K562 (cell line): ENCODE results near the gene NFKB2. TPM values are rescaled to one million over a fixed set of nuclear protein-coding genes. Genes with fewer than 3 reads are reported as not detected.
A peak's percentile ranks its signal among the peaks of the same experiment; 100 is the strongest.

Source experiments
- CBX3 ChIP-seq, 2 experiments: IDR thresholded peaks; 1 replicate in 1 of 2; 2 replicates in 1 of 2; pipeline ENCODE4 v1.6.1; 2012; ENCODE audit warnings: inconsistent platforms in 2 of 2, low read length in 2 of 2, borderline replicate concordance in 1 of 2, control low read depth in 1 of 2
- EP400 ChIP-seq: fragments of 450-650 bp; IDR thresholded peaks from 2 replicates; pipeline ENCODE4 v1.6.1; 2017; ENCODE audit warnings: antibody characterized with exemption, mild to moderate bottlenecking, moderate library complexity
- ETV5 ChIP-seq: sonication (generic); formaldehyde crosslinking; IDR thresholded peaks from 2 replicates; pipeline ENCODE4 v1.4.0; 2020; ENCODE audit warnings: low read depth, mild to moderate bottlenecking, missing genetic modification reagents
- GABPA ChIP-seq: fragments of 200-800 bp; sonication (Bioruptor generic); conservative IDR thresholded peaks from 2 replicates; pipeline ENCODE4 v1.6.1; 2016; ENCODE audit warnings: low read depth, missing genetic modification characterization, missing compliant biosample characterization
- HEY1 ChIP-seq: fragments of 250-450 bp; sonication (Bioruptor Pico); IDR thresholded peaks from 2 replicates; pipeline ENCODE4 v1.5.0; 2020; ENCODE audit warnings: mild to moderate bottlenecking, moderate library complexity, borderline replicate concordance
- KDM2B ChIP-seq: fragments of 250-450 bp; sonication (Bioruptor Pico); IDR thresholded peaks from 2 replicates; pipeline ENCODE4 v1.8.0; 2021; ENCODE audit warnings: mild to moderate bottlenecking, moderate library complexity
- NFIC ChIP-seq: fragments of 450-650 bp; IDR thresholded peaks from 2 replicates; pipeline ENCODE4 v1.6.1; 2017; ENCODE audit warnings: mild to moderate bottlenecking, inconsistent platforms
- NFIX ChIP-seq: fragments of 250-450 bp; sonication (Bioruptor Pico); IDR thresholded peaks from 2 replicates; pipeline ENCODE4 v1.4.0; 2020; ENCODE audit warnings: low read depth, mild to moderate bottlenecking, moderate library complexity
- NR3C1 ChIP-seq: sonication (generic); formaldehyde crosslinking; IDR thresholded peaks from 2 replicates; pipeline ENCODE4 v1.8.1; 2022; ENCODE audit warnings: missing genetic modification reagents
- POLR2B ChIP-seq: fragments of 450-650 bp; IDR thresholded peaks from 2 replicates; pipeline ENCODE4 v1.6.1; 2018; ENCODE audit warnings: low read depth; ENCODE audit not compliant: partially characterized antibody
- RB1 ChIP-seq: fragments of 450-650 bp; IDR thresholded peaks from 2 replicates; pipeline ENCODE4 v1.6.1; 2017; ENCODE audit warnings: low read depth, mild to moderate bottlenecking
- TEAD1 ChIP-seq, 2 experiments: fragments of 450-650 bp in 1 of 2; sonication (generic) in 1 of 2; formaldehyde crosslinking; IDR thresholded peaks; 2 replicates each; pipeline versions ENCODE4 v1.4.0 to v1.8.0; 2020 to 2022; ENCODE audit warnings: mild to moderate bottlenecking in 2 of 2, missing genetic modification reagents in 1 of 2
- TGIF2 ChIP-seq: sonication (generic); formaldehyde crosslinking; IDR thresholded peaks from 2 replicates; pipeline ENCODE4 v1.8.1; 2022; ENCODE audit warnings: mild to moderate bottlenecking, missing genetic modification reagents, moderate library complexity
- ZFX ChIP-seq: sonication (generic); formaldehyde crosslinking; IDR thresholded peaks from 2 replicates; pipeline ENCODE4 v1.8.0; 2022; ENCODE audit warnings: mild to moderate bottlenecking, missing genetic modification reagents, moderate library complexity
- ZNF282 ChIP-seq: sonication (generic); formaldehyde crosslinking; IDR thresholded peaks from 2 replicates; pipeline ENCODE4 v1.8.1; 2023; ENCODE audit warnings: missing genetic modification reagents
- polyA plus RNA-seq, 8 experiments: library from polyadenylated mRNA; depleted of rRNA in 4 of 8; stranded (reverse) in 5 of 8; unstranded in 3 of 8; fragments of >200 nt; fragmentation: Nextera tagmentation in 2 of 8; fragmentation: Illumina TruSeq in 1 of 8; extraction: Ambion mirVana in 2 of 8; extraction: Trizol in 1 of 8; gene quantifications; 2 replicates each; pipeline versions ENCODE4 v1.2.1 to v1.2.3, GENCODE V29; 2011 to 2014; ENCODE audit warnings: inconsistent platforms in 1 of 8, missing spikeins in 1 of 8
- total RNA-seq, 7 experiments: library from RNA; depleted of rRNA in 6 of 7; stranded (reverse); fragments of >200 nt in 6 of 7; fragmentation: Illumina TruSeq in 2 of 7; extraction: Trizol in 2 of 7; gene quantifications; 2 replicates each; pipeline versions ENCODE4 v1.2.1 to v1.2.3, GENCODE V29; 2011 to 2021; ENCODE audit warnings: low replicate concordance in 1 of 7
- TF ChIP-seq, protein P1 (sequence below): sonication (generic); formaldehyde crosslinking; IDR thresholded peaks from 2 replicates; pipeline ENCODE4 v1.8.0; 2022; ENCODE audit warnings: mild to moderate bottlenecking, missing genetic modification reagents
- TF ChIP-seq, protein P2 (sequence below): fragments of 450-650 bp; IDR thresholded peaks from 2 replicates; pipeline ENCODE4 v1.6.1; 2016; ENCODE audit warnings: mild to moderate bottlenecking
- TF ChIP-seq, protein P3 (sequence below): IDR thresholded peaks from 3 replicates; pipeline ENCODE4 v1.6.1; 2011; ENCODE audit warnings: borderline replicate concordance, mild to moderate bottlenecking, moderate library complexity; ENCODE audit not compliant: insufficient read length; ENCODE audit errors: extremely low read depth
- TF ChIP-seq, protein P4 (sequence below), 2 experiments: fragments of 250-450 bp in 1 of 2; fragments of 450-650 bp in 1 of 2; sonication (Bioruptor Pico) in 1 of 2; IDR thresholded peaks; 2 replicates each; pipeline versions ENCODE4 v1.6.1 to v1.8.0; 2016 to 2021; ENCODE audit warnings: mild to moderate bottlenecking in 2 of 2, moderate library complexity in 2 of 2, missing compliant biosample characterization in 1 of 2, missing genetic modification characterization in 1 of 2

Gene NFKB2
- total and polyA plus RNA-seq, 9 of the 15 experiments (the other 6 are each of a cell fraction or from before 2014, with no cell fraction given): 0.07 to 20.3 (median 7.9) TPM

GRCh38 chr10:102422545-102423129, 27.1 kb downstream of the NFKB2 start (continued):
- TF ChIP-seq, protein P1, sequence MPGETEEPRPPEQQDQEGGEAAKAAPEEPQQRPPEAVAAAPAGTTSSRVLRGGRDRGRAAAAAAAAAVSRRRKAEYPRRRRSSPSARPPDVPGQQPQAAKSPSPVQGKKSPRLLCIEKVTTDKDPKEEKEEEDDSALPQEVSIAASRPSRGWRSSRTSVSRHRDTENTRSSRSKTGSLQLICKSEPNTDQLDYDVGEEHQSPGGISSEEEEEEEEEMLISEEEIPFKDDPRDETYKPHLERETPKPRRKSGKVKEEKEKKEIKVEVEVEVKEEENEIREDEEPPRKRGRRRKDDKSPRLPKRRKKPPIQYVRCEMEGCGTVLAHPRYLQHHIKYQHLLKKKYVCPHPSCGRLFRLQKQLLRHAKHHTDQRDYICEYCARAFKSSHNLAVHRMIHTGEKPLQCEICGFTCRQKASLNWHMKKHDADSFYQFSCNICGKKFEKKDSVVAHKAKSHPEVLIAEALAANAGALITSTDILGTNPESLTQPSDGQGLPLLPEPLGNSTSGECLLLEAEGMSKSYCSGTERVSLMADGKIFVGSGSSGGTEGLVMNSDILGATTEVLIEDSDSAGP (CRISPR knock-in tag): no peak
- TF ChIP-seq NR3C1 (CRISPR knock-in tag): no peak
- peak; percentile 51; the same call in 1 of the 2 replicates for TF ChIP-seq ZFX (CRISPR knock-in tag)
- TF ChIP-seq NFIC: 0 out of 2 replicates have a peak, but pooled peaks have one; percentile 13
- no peak for TF ChIP-seq TGIF2 (CRISPR knock-in tag)
- TF ChIP-seq, protein P2, sequence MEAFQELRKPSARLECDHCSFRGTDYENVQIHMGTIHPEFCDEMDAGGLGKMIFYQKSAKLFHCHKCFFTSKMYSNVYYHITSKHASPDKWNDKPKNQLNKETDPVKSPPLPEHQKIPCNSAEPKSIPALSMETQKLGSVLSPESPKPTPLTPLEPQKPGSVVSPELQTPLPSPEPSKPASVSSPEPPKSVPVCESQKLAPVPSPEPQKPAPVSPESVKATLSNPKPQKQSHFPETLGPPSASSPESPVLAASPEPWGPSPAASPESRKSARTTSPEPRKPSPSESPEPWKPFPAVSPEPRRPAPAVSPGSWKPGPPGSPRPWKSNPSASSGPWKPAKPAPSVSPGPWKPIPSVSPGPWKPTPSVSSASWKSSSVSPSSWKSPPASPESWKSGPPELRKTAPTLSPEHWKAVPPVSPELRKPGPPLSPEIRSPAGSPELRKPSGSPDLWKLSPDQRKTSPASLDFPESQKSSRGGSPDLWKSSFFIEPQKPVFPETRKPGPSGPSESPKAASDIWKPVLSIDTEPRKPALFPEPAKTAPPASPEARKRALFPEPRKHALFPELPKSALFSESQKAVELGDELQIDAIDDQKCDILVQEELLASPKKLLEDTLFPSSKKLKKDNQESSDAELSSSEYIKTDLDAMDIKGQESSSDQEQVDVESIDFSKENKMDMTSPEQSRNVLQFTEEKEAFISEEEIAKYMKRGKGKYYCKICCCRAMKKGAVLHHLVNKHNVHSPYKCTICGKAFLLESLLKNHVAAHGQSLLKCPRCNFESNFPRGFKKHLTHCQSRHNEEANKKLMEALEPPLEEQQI: no peak
- peak; percentile 87 for TF ChIP-seq EP400
- TF ChIP-seq, protein P3, sequence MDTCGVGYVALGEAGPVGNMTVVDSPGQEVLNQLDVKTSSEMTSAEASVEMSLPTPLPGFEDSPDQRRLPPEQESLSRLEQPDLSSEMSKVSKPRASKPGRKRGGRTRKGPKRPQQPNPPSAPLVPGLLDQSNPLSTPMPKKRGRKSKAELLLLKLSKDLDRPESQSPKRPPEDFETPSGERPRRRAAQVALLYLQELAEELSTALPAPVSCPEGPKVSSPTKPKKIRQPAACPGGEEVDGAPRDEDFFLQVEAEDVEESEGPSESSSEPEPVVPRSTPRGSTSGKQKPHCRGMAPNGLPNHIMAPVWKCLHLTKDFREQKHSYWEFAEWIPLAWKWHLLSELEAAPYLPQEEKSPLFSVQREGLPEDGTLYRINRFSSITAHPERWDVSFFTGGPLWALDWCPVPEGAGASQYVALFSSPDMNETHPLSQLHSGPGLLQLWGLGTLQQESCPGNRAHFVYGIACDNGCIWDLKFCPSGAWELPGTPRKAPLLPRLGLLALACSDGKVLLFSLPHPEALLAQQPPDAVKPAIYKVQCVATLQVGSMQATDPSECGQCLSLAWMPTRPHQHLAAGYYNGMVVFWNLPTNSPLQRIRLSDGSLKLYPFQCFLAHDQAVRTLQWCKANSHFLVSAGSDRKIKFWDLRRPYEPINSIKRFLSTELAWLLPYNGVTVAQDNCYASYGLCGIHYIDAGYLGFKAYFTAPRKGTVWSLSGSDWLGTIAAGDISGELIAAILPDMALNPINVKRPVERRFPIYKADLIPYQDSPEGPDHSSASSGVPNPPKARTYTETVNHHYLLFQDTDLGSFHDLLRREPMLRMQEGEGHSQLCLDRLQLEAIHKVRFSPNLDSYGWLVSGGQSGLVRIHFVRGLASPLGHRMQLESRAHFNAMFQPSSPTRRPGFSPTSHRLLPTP: no peak
- TF ChIP-seq POLR2B: peak; percentile 15
- peak in 1 of 2 experiments; percentile 62; a peak in 2 of 4 replicates for TF ChIP-seq TEAD1 (CRISPR knock-in tag; IDR thresholded peaks at IDR 0.05)
- no peak for TF ChIP-seq NFIX (CRISPR knock-in tag)
- TF ChIP-seq KDM2B (CRISPR knock-in tag): 0 out of 2 replicates have a peak, but pooled peaks have one; percentile 22
- peak; percentile 80 for TF ChIP-seq RB1
- peak in 1 of 2 experiments; percentile 88; a peak in 1 of 3 replicates for TF ChIP-seq CBX3 (IDR thresholded peaks at IDR 0.05; ENCODE audit: borderline replicate concordance in 1 of 2, low read length in 2 of 2)
- TF ChIP-seq HEY1 (CRISPR knock-in tag): no peak
- TF ChIP-seq ZNF282 (CRISPR knock-in tag): 0 out of 2 replicates have a peak, but pooled peaks have one; percentile 64
- TF ChIP-seq GABPA (tag): 0 out of 2 replicates have a peak, but pooled peaks have one; percentile 12
- TF ChIP-seq, protein P4, sequence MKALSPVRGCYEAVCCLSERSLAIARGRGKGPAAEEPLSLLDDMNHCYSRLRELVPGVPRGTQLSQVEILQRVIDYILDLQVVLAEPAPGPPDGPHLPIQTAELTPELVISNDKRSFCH (CRISPR knock-in tag; IDR thresholded peaks at IDR 0.05): no peak
- TF ChIP-seq, protein P4 (tag; IDR thresholded peaks at IDR 0.05): peak; percentile 25; the same call in 1 of the 2 replicates
- peak; percentile 62 for TF ChIP-seq ETV5 (CRISPR knock-in tag)
